HepG2 (cell line): ENCODE measurements around the gene ATXN7L3. TPM values are rescaled to one million over a fixed set of nuclear protein-coding genes. Genes with fewer than 3 reads are reported as not detected.

Experiments used
- ATAC-seq: fragments of 200-7000 bp; cut with Tn5 transposase; 3 replicates; pipeline ENCODE4 v1.9.1; 2020; ENCODE audit warnings: mild to moderate bottlenecking, moderate library complexity
- BruUV-seq: library from RNA; stranded (reverse); fragments of 400-500 nt; replicated peaks from 2 replicates; lab custom pipeline; 2021; lab: Mats Ljungman, UMichigan
- CTCF ChIA-PET: fragments of 300-600 bp; formaldehyde crosslinking; extraction: SDS; loops from one replicate; lab custom pipeline; 2021; ENCODE audit warnings: low total read pairs, inconsistent platforms, low intra/inter-chr PET ratio; lab: Yijun Ruan, JAX
- POLR2A ChIA-PET: fragments of 350-600 bp; sonication (Branson Sonifier 250); formaldehyde crosslinking; loops from one replicate; lab custom pipeline; 2020; ENCODE audit warnings: antibody characterized with exemption, inconsistent platforms; lab: Yijun Ruan, JAX
- DNase-seq: peaks from one replicate; pipeline ENCODE4 v3.0.0-alpha.2; 2015; ENCODE audit warnings: low spot score
- FAIRE-seq: peaks from 3 replicates; lab custom pipeline; 2011; peaks lifted over from hg19 to GRCh38; lab: Jason Lieb, UNC
- H2AFZ ChIP-seq: one replicate; pipeline ENCODE4 v1.6.1; 2011; ENCODE audit warnings: low read length, inconsistent platforms
- H3K27ac ChIP-seq: fragments of 300-600 bp; 3 replicates; pipeline ENCODE4 v1.8.0; 2011; ENCODE audit warnings: mixed run types, mild to moderate bottlenecking, mixed read lengths, low read length, inconsistent platforms; ENCODE audit not compliant: insufficient read depth; ENCODE audit errors: extremely low read length
- H3K27me3 ChIP-seq, 2 experiments: fragments of 200-600 bp in 1 of 2; 2 replicates in 1 of 2; 3 replicates in 1 of 2; pipeline versions ENCODE4 v1.6.0 to v1.8.0; 2011; ENCODE audit warnings: low read length in 2 of 2, mild to moderate bottlenecking in 2 of 2, moderate library complexity in 2 of 2, inconsistent platforms in 1 of 2; ENCODE audit not compliant: insufficient read depth in 2 of 2, control insufficient read depth in 1 of 2
- H3K36me3 ChIP-seq, 2 experiments: fragments of 200-600 bp in 1 of 2; replicated peaks in 1 of 2; 2 replicates in 1 of 2; 3 replicates in 1 of 2; pipeline versions ENCODE4 v1.5.1 to v1.8.0; 2011; ENCODE audit warnings: low read length in 2 of 2, inconsistent platforms in 1 of 2; ENCODE audit not compliant: insufficient read depth in 2 of 2, control insufficient read depth in 1 of 2
- H3K4me1 ChIP-seq: 2 replicates; pipeline ENCODE4 v1.5.1; 2012; ENCODE audit warnings: low read length, inconsistent platforms; ENCODE audit not compliant: insufficient read depth
- H3K4me2 ChIP-seq: 2 replicates; pipeline ENCODE4 v1.6.0; 2011; ENCODE audit warnings: low read depth, low read length, inconsistent platforms
- H3K4me3 ChIP-seq, 3 experiments: fragments of 200-600 bp in 1 of 3; sonication (generic), shearing (Covaris generic) in 1 of 3; replicated peaks in 1 of 3; 2 replicates each; pipeline ENCODE4 v1.5.1; 2011 to 2016; ENCODE audit warnings: low read length in 3 of 3, inconsistent platforms in 2 of 3, low read depth in 2 of 3, mild to moderate bottlenecking in 2 of 3, control low read depth in 1 of 3, mixed read lengths in 1 of 3; ENCODE audit not compliant: insufficient read depth in 1 of 3
- H3K79me2 ChIP-seq: one replicate; pipeline ENCODE4 v1.6.1; 2011; ENCODE audit warnings: low read length, inconsistent platforms; ENCODE audit not compliant: insufficient read depth
- H3K9ac ChIP-seq: 2 replicates; pipeline ENCODE4 v1.6.0; 2011; ENCODE audit warnings: mild to moderate bottlenecking, low read depth, low read length, inconsistent platforms; ENCODE audit not compliant: insufficient read depth
- H3K9me3 ChIP-seq: 2 replicates; pipeline ENCODE4 v1.5.1; 2012; ENCODE audit warnings: mild to moderate bottlenecking, low read length
- H4K20me1 ChIP-seq: 2 replicates; pipeline ENCODE4 v1.6.0; 2011; ENCODE audit warnings: inconsistent platforms, mild to moderate bottlenecking, low read length, moderate library complexity; ENCODE audit not compliant: insufficient read depth
- CBFB ChIP-seq: sonication (generic); formaldehyde crosslinking; IDR thresholded peaks from 2 replicates; pipeline ENCODE4 v1.4.0; 2020; ENCODE audit warnings: missing genetic modification reagents
- FIP1L1 ChIP-seq: fragments of 200-400 bp; formaldehyde crosslinking; IDR thresholded peaks from 2 replicates; pipeline ENCODE4 v1.6.1; 2018; ENCODE audit warnings: low read depth, mild to moderate bottlenecking, low read length, moderate library complexity, borderline replicate concordance; ENCODE audit not compliant: insufficient read depth
- NBN ChIP-seq: fragments of 450-650 bp; conservative IDR thresholded peaks from 2 replicates; pipeline ENCODE4 v1.6.1; 2017
- REPIN1 ChIP-seq: sonication (generic); formaldehyde crosslinking; IDR thresholded peaks from 2 replicates; pipeline ENCODE4 v1.8.0; 2022; ENCODE audit warnings: missing genetic modification reagents, low read depth, mild to moderate bottlenecking, borderline replicate concordance
- TARDBP ChIP-seq: sonication (generic); formaldehyde crosslinking; IDR thresholded peaks from 2 replicates; pipeline ENCODE4 v1.8.0; 2022; ENCODE audit warnings: mild to moderate bottlenecking, missing genetic modification reagents
- TCF12 ChIP-seq, 2 experiments: fragments of 450-650 bp in 1 of 2; sonication (generic) in 1 of 2; formaldehyde crosslinking in 1 of 2; IDR thresholded peaks; 2 replicates each; pipeline versions ENCODE4 v1.6.1 to v1.8.0; 2017 to 2022; ENCODE audit warnings: antibody characterized with exemption in 1 of 2, mild to moderate bottlenecking in 1 of 2, missing genetic modification reagents in 1 of 2, moderate library complexity in 1 of 2
- TFDP2 ChIP-seq: sonication (generic); formaldehyde crosslinking; IDR thresholded peaks from 2 replicates; pipeline ENCODE4 v1.4.0; 2020; ENCODE audit warnings: missing genetic modification reagents
- ZNF230 ChIP-seq: sonication (generic); formaldehyde crosslinking; IDR thresholded peaks from 2 replicates; pipeline ENCODE4 v1.4.0; 2020; ENCODE audit warnings: mild to moderate bottlenecking, missing genetic modification reagents
- ZNF451 ChIP-seq: sonication (generic); formaldehyde crosslinking; IDR thresholded peaks from 2 replicates; pipeline ENCODE4 v1.5.0; 2020; ENCODE audit warnings: mild to moderate bottlenecking, missing genetic modification reagents
- ZNF550 ChIP-seq: sonication (generic); formaldehyde crosslinking; IDR thresholded peaks from 2 replicates; pipeline ENCODE4 v1.4.0; 2020; ENCODE audit warnings: mild to moderate bottlenecking, missing genetic modification reagents, borderline replicate concordance
- ZNF607 ChIP-seq: sonication (generic); formaldehyde crosslinking; IDR thresholded peaks from 2 replicates; pipeline ENCODE4 v1.5.1; 2020; ENCODE audit warnings: missing genetic modification reagents, mild to moderate bottlenecking, borderline replicate concordance
- ZNF761 ChIP-seq: sonication (generic); formaldehyde crosslinking; conservative IDR thresholded peaks from 2 replicates; pipeline ENCODE4 v1.4.0; 2020; ENCODE audit warnings: mild to moderate bottlenecking, missing genetic modification reagents
- ZNF770 ChIP-seq: sonication (generic); formaldehyde crosslinking; IDR thresholded peaks from 2 replicates; pipeline ENCODE4 v1.5.0; 2020; ENCODE audit warnings: mild to moderate bottlenecking, missing genetic modification reagents
- ZNF891 ChIP-seq: sonication (generic); formaldehyde crosslinking; IDR thresholded peaks from 2 replicates; pipeline ENCODE4 v1.5.0; 2020; ENCODE audit warnings: mild to moderate bottlenecking, missing genetic modification reagents
- WGBS: methylation state at CpG from one replicate; pipeline ENCODE4 v1.1.6; 2017; ENCODE audit warnings: low lambda C conversion rate; 5-methylcytosine and 5-hydroxymethylcytosine counted together
- in situ Hi-C: cut with HindIII; loops from 2 replicates; pipeline ENCODE4 v1.10.0; 2017; ENCODE audit warnings: low pct_unique_long_range_greater_than_20kb; ENCODE audit not compliant: extremely low pct_ligation_motif_present
- intact Hi-C: fragments of 100-400 bp; cut with micrococcal nuclease; formaldehyde crosslinking; loops from one replicate; pipeline ENCODE4 v1.10.0; 2022; ENCODE audit not compliant: unreplicated experiment
- polyA plus RNA-seq, 8 experiments: library from polyadenylated mRNA; depleted of rRNA in 3 of 8; stranded (reverse) in 7 of 8; unstranded in 1 of 8; fragments of >200 nt; fragmentation: Illumina TruSeq in 4 of 8; extraction: Trizol in 4 of 8; gene quantifications; 2 replicates each; pipeline versions ENCODE4 v1.2.1 to v1.2.3, GENCODE V29; 2011 to 2016; ENCODE audit warnings: low read depth in 4 of 8, missing spikeins in 1 of 8, mixed read lengths in 1 of 8; ENCODE audit not compliant: insufficient read depth in 1 of 8
- total RNA-seq, 5 experiments: library from RNA; depleted of rRNA; stranded (reverse); fragments of >200 nt; fragmentation: Illumina TruSeq; extraction: Trizol; gene quantifications; 2 replicates each; pipeline ENCODE4 v1.2.3, GENCODE V29; 2016; ENCODE audit warnings: low read depth in 1 of 5
- TF ChIP-seq, protein P1 (sequence below): sonication (generic); formaldehyde crosslinking; IDR thresholded peaks from 2 replicates; pipeline ENCODE4 v1.9.0; 2022; ENCODE audit warnings: low read depth, missing genetic modification reagents
- TF ChIP-seq, protein P2 (sequence below): sonication (generic); formaldehyde crosslinking; IDR thresholded peaks from 2 replicates; pipeline ENCODE4 v1.8.0; 2022; ENCODE audit warnings: mild to moderate bottlenecking, missing genetic modification reagents, moderate library complexity

The ATXN7L3 gene
- total and polyA plus RNA-seq, 2 of the 13 experiments (the other 11 are each of a cell fraction or from before 2014, with no cell fraction given) = 44.5 to 59.1 TPM

GRCh38 chr17:44207743-44208142 is 8.1 kb upstream of the ATXN7L3 start (continued):
- TF ChIP-seq ZNF770 (CRISPR knock-in tag) (no peak), FIP1L1 (no peak), ZNF550 (CRISPR knock-in tag) (no peak), ZNF891 (CRISPR knock-in tag) (no peak), ZNF607 (CRISPR knock-in tag) (no peak), ZNF761 (no peak), NBN (no peak)
- TF ChIP-seq, protein P1, sequence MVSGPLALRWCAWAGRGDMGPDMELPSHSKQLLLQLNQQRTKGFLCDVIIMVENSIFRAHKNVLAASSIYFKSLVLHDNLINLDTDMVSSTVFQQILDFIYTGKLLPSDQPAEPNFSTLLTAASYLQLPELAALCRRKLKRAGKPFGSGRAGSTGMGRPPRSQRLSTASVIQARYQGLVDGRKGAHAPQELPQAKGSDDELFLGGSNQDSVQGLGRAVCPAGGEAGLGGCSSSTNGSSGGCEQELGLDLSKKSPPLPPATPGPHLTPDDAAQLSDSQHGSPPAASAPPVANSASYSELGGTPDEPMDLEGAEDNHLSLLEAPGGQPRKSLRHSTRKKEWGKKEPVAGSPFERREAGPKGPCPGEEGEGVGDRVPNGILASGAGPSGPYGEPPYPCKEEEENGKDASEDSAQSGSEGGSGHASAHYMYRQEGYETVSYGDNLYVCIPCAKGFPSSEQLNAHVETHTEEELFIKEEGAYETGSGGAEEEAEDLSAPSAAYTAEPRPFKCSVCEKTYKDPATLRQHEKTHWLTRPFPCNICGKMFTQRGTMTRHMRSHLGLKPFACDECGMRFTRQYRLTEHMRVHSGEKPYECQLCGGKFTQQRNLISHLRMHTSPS = no peak
- TF ChIP-seq, all 625 proteins: peak for 0

DNA sequence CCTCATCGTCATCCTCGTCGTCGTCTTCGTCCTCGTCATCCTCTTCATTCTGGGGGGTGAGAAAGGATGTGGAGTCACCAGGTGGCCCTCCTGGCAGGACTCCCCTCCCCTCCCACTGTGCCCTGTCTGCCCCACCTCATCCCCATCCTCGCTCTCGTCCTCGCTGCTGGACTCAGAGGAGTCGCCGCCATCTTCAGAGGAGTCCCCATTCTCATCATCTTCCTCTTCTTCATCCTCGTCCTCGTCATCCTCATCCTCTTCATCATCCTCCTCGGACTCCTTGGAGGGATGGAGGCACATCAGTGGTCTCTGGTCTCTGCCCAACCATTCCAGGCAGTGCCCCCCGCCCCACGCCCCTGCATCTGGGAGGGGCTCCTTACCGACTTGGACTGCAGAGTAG is 7.6 kb upstream of the ATXN7L3 start:
- no peak overlapping the region for H2AFZ ChIP-seq
- ChIA-PET POLR2A (interaction anchor here (2.1 kb wide), 1 partner anchor 11 kb away, joined by 9 read pairs; no protein-coding TSS in a partner anchor), CTCF (no interaction called here)
- H3K4me2 ChIP-seq = no peak overlapping the region
- H3K9ac ChIP-seq = no peak overlapping the region
- H3K27me3 ChIP-seq = no peaks in the 10 kb centered on the region
- H3K4me1 ChIP-seq = peaks cover 16% of the 10 kb centered on the region; the same call in 1 of the 2 replicates
- no peaks in the 10 kb centered on the region for H4K20me1 ChIP-seq
- H3K36me3 ChIP-seq = peaks cover 22 to 46% of the 10 kb centered on the region in 2 experiments
- no TSS peak for BruUV-seq
- no peaks in the 10 kb centered on the region for H3K79me2 ChIP-seq
- DNase-seq = no peak
- no peaks in the 10 kb centered on the region for H3K9me3 ChIP-seq
- ATAC-seq = no peak
- no peak for FAIRE-seq
- in situ Hi-C loops (no loop called here), intact Hi-C loops (no loop called here)
- no peak overlapping the region for H3K27ac ChIP-seq
- 95% methylated on average over 17 of the region's 17 CpGs for WGBS
- H3K4me3 ChIP-seq = no peak overlapping the region
- TF ChIP-seq TARDBP (CRISPR knock-in tag) (no peak), CBFB (CRISPR knock-in tag) (no peak), ZNF230 (CRISPR knock-in tag) (no peak), TCF12 (IDR thresholded peaks at IDR 0.05) (no peak), TCF12 (CRISPR knock-in tag; IDR thresholded peaks at IDR 0.05) (no peak), TFDP2 (CRISPR knock-in tag) (no peak), ZNF451 (CRISPR knock-in tag) (no peak), REPIN1 (no peak)
- TF ChIP-seq, protein P2, sequence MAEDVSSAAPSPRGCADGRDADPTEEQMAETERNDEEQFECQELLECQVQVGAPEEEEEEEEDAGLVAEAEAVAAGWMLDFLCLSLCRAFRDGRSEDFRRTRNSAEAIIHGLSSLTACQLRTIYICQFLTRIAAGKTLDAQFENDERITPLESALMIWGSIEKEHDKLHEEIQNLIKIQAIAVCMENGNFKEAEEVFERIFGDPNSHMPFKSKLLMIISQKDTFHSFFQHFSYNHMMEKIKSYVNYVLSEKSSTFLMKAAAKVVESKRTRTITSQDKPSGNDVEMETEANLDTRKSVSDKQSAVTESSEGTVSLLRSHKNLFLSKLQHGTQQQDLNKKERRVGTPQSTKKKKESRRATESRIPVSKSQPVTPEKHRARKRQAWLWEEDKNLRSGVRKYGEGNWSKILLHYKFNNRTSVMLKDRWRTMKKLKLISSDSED (CRISPR knock-in tag) = no peak
